ENCODE data around the gene CBR3. TPM values are rescaled to one million over a fixed set of nuclear protein-coding genes. Genes with fewer than 3 reads are reported as not detected.

Gene CBR3
- total and polyA plus RNA-seq, 9 of the 15 experiments (the other 6 are each of a cell fraction or from before 2014, with no cell fraction given) = not detected

- H3K9ac ChIP-seq (ENCODE audit: insufficient read depth in 1 of 2, low read depth in 2 of 2, low read length in 2 of 2) = peak overlapping the region; percentile 48 to 95; a peak in 3 of 4 replicates
- no peaks in the 10 kb centered on the region for H3K79me2 ChIP-seq (ENCODE audit: control insufficient read depth, insufficient read depth, low read length)
- peak overlapping the region; percentile 95 for H2AFZ ChIP-seq (ENCODE audit: low read depth, low read length)
- DNase-seq (ENCODE audit: extremely low read depth in 1 of 4, low spot score in 3 of 4) (no peak), ATAC-seq (no peak; the same call in 2 of the 3 replicates), FAIRE-seq (no peak)
- peaks cover 12 to 19% of the 10 kb centered on the region in 2 experiments; a peak in 4 of 5 replicates for H3K4me1 ChIP-seq (replicated peaks in 1 of 2; ENCODE audit: control insufficient read depth in 2 of 2, insufficient read depth in 2 of 2, low read length in 2 of 2)
- H3K4me2 ChIP-seq (ENCODE audit: insufficient read depth, low read length) = peak overlapping the region; percentile 82
- TSS peak; percentile 86 for BruUV-seq (replicated peaks)
- no peaks in the 10 kb centered on the region for H4K20me1 ChIP-seq (replicated peaks; ENCODE audit: control insufficient read depth, insufficient read depth, low read length)
- peak overlapping the region; percentile 44 for H3K4me3 ChIP-seq
- in situ Hi-C loops (cut with MboI) (no loop called here), intact Hi-C loops (cut with micrococcal nuclease) (loop anchor here (1.0 kb wide), 1 partner anchor 166 kb away; no protein-coding TSS in a partner anchor)
- H3K27ac ChIP-seq (ENCODE audit: extremely low read depth, low read depth, low read length) = no peak overlapping the region
- peaks cover 6 to 26% of the 10 kb centered on the region in 2 experiments; a peak in 4 of 5 replicates for H3K27me3 ChIP-seq (ENCODE audit: control insufficient read depth in 2 of 2, insufficient read depth in 2 of 2, low read length in 2 of 2)
- H3K36me3 ChIP-seq (ENCODE audit: control insufficient read depth, insufficient read depth, low read length) = no peaks in the 10 kb centered on the region
- 14% methylated on average over 45 of the region's 53 CpGs for WGBS (ENCODE audit: insufficient coverage, low coverage, missing lambda C conversion rate)
- no peaks in the 10 kb centered on the region for H3K9me3 ChIP-seq (replicated peaks; ENCODE audit: control insufficient read depth, insufficient read depth, low read depth, low read length)
- no peaks in the 10 kb centered on the region for H3K9me1 ChIP-seq (ENCODE audit: control insufficient read depth, insufficient read depth, low read length)
- ChIA-PET CTCF (ENCODE audit: low intra/inter-chr PET ratio) (no interaction called here), POLR2A (interaction anchor here (0.7 to 1.1 kb wide), 3 partner anchors 95 to 1174 kb away, joined by 3 to 5 read pairs (median 3); partner anchors contain the start of gene SETD4)
- TF ChIP-seq CHD2 (IDR thresholded peaks at IDR 0.05; ENCODE audit: low read depth, low read length) (0 out of 2 replicates have a peak, but pooled peaks have one; percentile 6), STAT5A (IDR thresholded peaks at IDR 0.05; ENCODE audit: borderline replicate concordance, low read length) (no peak), UBTF (IDR thresholded peaks at IDR 0.05; ENCODE audit: borderline replicate concordance in 1 of 2, low read depth in 2 of 2, low read length in 2 of 2) (peak in 1 of 2 experiments; percentile 77; a peak in 1 of 4 replicates), SREBF1 (IDR thresholded peaks at IDR 0.05; ENCODE audit: borderline replicate concordance, low read depth, low read length) (no peak), ZNF263 (CRISPR knock-in tag; IDR thresholded peaks at IDR 0.05; ENCODE audit: borderline replicate concordance) (0 out of 2 replicates have a peak, but pooled peaks have one; percentile 24), SMARCA4 (IDR thresholded peaks at IDR 0.05) (no peak), PHF8 (IDR thresholded peaks at IDR 0.05; ENCODE audit: borderline replicate concordance, low read length) (peak; percentile 55; the same call in 1 of the 2 replicates)
- TF ChIP-seq, protein P1, sequence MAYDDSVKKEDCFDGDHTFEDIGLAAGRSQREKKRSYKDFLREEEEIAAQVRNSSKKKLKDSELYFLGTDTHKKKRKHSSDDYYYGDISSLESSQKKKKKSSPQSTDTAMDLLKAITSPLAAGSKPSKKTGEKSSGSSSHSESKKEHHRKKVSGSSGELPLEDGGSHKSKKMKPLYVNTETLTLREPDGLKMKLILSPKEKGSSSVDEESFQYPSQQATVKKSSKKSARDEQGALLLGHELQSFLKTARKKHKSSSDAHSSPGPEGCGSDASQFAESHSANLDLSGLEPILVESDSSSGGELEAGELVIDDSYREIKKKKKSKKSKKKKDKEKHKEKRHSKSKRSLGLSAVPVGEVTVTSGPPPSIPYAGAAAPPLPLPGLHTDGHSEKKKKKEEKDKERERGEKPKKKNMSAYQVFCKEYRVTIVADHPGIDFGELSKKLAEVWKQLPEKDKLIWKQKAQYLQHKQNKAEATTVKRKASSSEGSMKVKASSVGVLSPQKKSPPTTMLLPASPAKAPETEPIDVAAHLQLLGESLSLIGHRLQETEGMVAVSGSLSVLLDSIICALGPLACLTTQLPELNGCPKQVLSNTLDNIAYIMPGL (CRISPR knock-in tag; IDR thresholded peaks at IDR 0.05) = no peak
- TF ChIP-seq, protein P2, sequence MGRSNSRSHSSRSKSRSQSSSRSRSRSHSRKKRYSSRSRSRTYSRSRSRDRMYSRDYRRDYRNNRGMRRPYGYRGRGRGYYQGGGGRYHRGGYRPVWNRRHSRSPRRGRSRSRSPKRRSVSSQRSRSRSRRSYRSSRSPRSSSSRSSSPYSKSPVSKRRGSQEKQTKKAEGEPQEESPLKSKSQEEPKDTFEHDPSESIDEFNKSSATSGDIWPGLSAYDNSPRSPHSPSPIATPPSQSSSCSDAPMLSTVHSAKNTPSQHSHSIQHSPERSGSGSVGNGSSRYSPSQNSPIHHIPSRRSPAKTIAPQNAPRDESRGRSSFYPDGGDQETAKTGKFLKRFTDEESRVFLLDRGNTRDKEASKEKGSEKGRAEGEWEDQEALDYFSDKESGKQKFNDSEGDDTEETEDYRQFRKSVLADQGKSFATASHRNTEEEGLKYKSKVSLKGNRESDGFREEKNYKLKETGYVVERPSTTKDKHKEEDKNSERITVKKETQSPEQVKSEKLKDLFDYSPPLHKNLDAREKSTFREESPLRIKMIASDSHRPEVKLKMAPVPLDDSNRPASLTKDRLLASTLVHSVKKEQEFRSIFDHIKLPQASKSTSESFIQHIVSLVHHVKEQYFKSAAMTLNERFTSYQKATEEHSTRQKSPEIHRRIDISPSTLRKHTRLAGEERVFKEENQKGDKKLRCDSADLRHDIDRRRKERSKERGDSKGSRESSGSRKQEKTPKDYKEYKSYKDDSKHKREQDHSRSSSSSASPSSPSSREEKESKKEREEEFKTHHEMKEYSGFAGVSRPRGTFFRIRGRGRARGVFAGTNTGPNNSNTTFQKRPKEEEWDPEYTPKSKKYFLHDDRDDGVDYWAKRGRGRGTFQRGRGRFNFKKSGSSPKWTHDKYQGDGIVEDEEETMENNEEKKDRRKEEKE (IDR thresholded peaks at IDR 0.05; ENCODE audit: borderline replicate concordance in 1 of 2, control insufficient read depth in 1 of 2, low read depth in 2 of 2, low read length in 1 of 2) = no peak
- TF ChIP-seq, protein P3, sequence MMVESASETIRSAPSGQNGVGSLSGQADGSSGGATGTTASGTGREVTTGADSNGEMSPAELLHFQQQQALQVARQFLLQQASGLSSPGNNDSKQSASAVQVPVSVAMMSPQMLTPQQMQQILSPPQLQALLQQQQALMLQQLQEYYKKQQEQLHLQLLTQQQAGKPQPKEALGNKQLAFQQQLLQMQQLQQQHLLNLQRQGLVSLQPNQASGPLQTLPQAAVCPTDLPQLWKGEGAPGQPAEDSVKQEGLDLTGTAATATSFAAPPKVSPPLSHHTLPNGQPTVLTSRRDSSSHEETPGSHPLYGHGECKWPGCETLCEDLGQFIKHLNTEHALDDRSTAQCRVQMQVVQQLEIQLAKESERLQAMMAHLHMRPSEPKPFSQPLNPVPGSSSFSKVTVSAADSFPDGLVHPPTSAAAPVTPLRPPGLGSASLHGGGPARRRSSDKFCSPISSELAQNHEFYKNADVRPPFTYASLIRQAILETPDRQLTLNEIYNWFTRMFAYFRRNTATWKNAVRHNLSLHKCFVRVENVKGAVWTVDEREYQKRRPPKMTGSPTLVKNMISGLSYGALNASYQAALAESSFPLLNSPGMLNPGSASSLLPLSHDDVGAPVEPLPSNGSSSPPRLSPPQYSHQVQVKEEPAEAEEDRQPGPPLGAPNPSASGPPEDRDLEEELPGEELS (CRISPR knock-in tag; IDR thresholded peaks at IDR 0.05; ENCODE audit: borderline replicate concordance) = 0 out of 2 replicates have a peak, but pooled peaks have one; percentile 63
Measured at GRCh38 chr21:36155603-36156338, 20.9 kb downstream of the CBR3 start.

Data from K562 (cell line).